Amygdala (tissue), 56 donors: Measurements from ENCODE around the gene SULF2.
A peak's percentile ranks its signal among the peaks of the same experiment; 100 is the strongest.

ENCODE experiments used
- DNase-seq, 56 donors: peaks; one replicate each; lab custom pipeline; 2025; lab: John Stamatoyannopoulos, UW

SULF2 gene

GRCh38 chr20:47675190-47676142 is 109.8 kb downstream of the SULF2 start:
- no peak for DNase-seq

GRCh38 chr20:47674686-47675085 is 110.6 kb downstream of the SULF2 start:
- DNase-seq = no peak

- no peak for DNase-seq
Observed at GRCh38 chr20:47674145-47674544, 111.1 kb downstream of the SULF2 start.

GRCh38 chr20:47673671-47673955 is 111.7 kb downstream of the SULF2 start:
- no peak for DNase-seq

- no peak for DNase-seq
Observed at GRCh38 chr20:47672886-47673670, 112.2 kb downstream of the SULF2 start.

- DNase-seq = no peak
Observed at GRCh38 chr20:47672166-47672565, 113.1 kb downstream of the SULF2 start.

- no peak for DNase-seq
Observed at GRCh38 chr20:47670913-47671312, 114.4 kb downstream of the SULF2 start.

GRCh38 chr20:47669927-47670890 is 115.1 kb downstream of the SULF2 start:
- no peak for DNase-seq

GRCh38 chr20:47669489-47669888 is 115.8 kb downstream of the SULF2 start:
- DNase-seq = no peak

- DNase-seq = peak in 1 of 56 donors; percentile 19
Observed at GRCh38 chr20:47669152-47669425, 116.2 kb downstream of the SULF2 start.

- DNase-seq = no peak
Observed at GRCh38 chr20:47668313-47669151, 116.7 kb downstream of the SULF2 start.

- DNase-seq = no peak
Observed at GRCh38 chr20:47667531-47668312, 117.6 kb downstream of the SULF2 start.

GRCh38 chr20:47667086-47667485 is 118.2 kb downstream of the SULF2 start:
- no peak for DNase-seq

GRCh38 chr20:47666304-47666703 is 119.0 kb downstream of the SULF2 start:
- DNase-seq = no peak

- no peak for DNase-seq
Observed at GRCh38 chr20:47665221-47665991, 119.9 kb downstream of the SULF2 start.

- no peak for DNase-seq
Observed at GRCh38 chr20:47664744-47665143, 120.5 kb downstream of the SULF2 start.

GRCh38 chr20:47664068-47664437 is 121.2 kb downstream of the SULF2 start:
- no peak for DNase-seq

GRCh38 chr20:47663354-47664067 is 121.8 kb downstream of the SULF2 start:
- peak in 50 of 56 donors; percentile 10 to 83 (median 55) for DNase-seq
